ENCODE measurements around the gene SMARCC1. TPM values are rescaled to one million over a fixed set of nuclear protein-coding genes. Genes with fewer than 3 reads are reported as not detected.

SMARCC1 gene
- total and polyA plus RNA-seq, 7 donors: 10.7 to 54.3 (median 31.9) TPM

GRCh38 chr3:47579875-47580274, 201.8 kb downstream of the SMARCC1 start:
- ATAC-seq (no peak), DNase-seq (no peak)
- Histone ChIP-seq H3K27me3 (ENCODE audit: insufficient read depth in 3 of 3, low read length in 2 of 3) (no peaks in the 10 kb centered on the region), H3K27ac (no peak overlapping the region), H3K4me3 (no peak overlapping the region), H3K4me1 (peaks cover 14% of the 10 kb centered on the region), H3K36me3 (ENCODE audit: insufficient read depth in 1 of 2, low read depth in 1 of 2) (no peaks in the 10 kb centered on the region), H3K9me3 (no peaks in the 10 kb centered on the region)
- TF ChIP-seq CTCF (IDR thresholded peaks at IDR 0.05): no peak
- WGBS, 3 donors: 90 to 96% (median 96%) methylated on average over 2 of the region's 2 CpGs
- intact Hi-C loops (cut with DNase I): no loop called here

- DNase-seq (peak; percentile 37 to 64), ATAC-seq (peak; percentile 42 to 70 (median 51))
- intact Hi-C loops (cut with DNase I): no loop called here
- TF ChIP-seq CTCF (IDR thresholded peaks at IDR 0.05): no peak
- H3K27me3 ChIP-seq (ENCODE audit: insufficient read depth in 3 of 3, low read length in 2 of 3): no peaks in the 10 kb centered on the region
- H3K27ac ChIP-seq: no peak within 1 kb of the TSS
- no peaks in the 10 kb centered on the region for H3K36me3 ChIP-seq (ENCODE audit: insufficient read depth in 1 of 2, low read depth in 1 of 2)
- peaks cover 11% of the 10 kb centered on the region for H3K4me1 ChIP-seq
- H3K4me3 ChIP-seq: peak within 1 kb of the TSS; percentile 72
- H3K9me3 ChIP-seq: no peaks in the 10 kb centered on the region
- 5 to 8% (median 6%) methylated on average over 74 to 121 of the region's 121 CpGs for WGBS, 3 donors
Measured at GRCh38 chr3:47578691-47579632, 202.7 kb downstream of the SMARCC1 start, which contains the start of gene CSPG5. Gene CSPG5 (minus strand): TSS chr3:47578865. CDS start chr3:47578693, 172 bp downstream.

GRCh38 chr3:47578119-47578632, 203.5 kb downstream of the SMARCC1 start:
- no peaks in the 10 kb centered on the region for H3K36me3 ChIP-seq (ENCODE audit: insufficient read depth in 1 of 2, low read depth in 1 of 2)
- WGBS, 3 donors: 1% methylated on average over 14 to 55 of the region's 57 CpGs
- H3K27me3 ChIP-seq (ENCODE audit: insufficient read depth in 3 of 3, low read length in 2 of 3): no peaks in the 10 kb centered on the region
- peaks cover 4% of the 10 kb centered on the region for H3K4me1 ChIP-seq
- H3K4me3 ChIP-seq: peak overlapping the region; percentile 72
- DNase-seq (peak; percentile 18 to 67), ATAC-seq (peak; percentile 69 to 82 (median 76))
- H3K27ac ChIP-seq: no peak overlapping the region
- TF ChIP-seq CTCF (IDR thresholded peaks at IDR 0.05): no peak
- H3K9me3 ChIP-seq: no peaks in the 10 kb centered on the region
- intact Hi-C loops (cut with DNase I): no loop called here

- Histone ChIP-seq H3K4me1 (peaks cover 4% of the 10 kb centered on the region), H3K36me3 (ENCODE audit: insufficient read depth in 1 of 2, low read depth in 1 of 2) (no peaks in the 10 kb centered on the region), H3K4me3 (peak overlapping the region; percentile 72), H3K9me3 (no peaks in the 10 kb centered on the region), H3K27me3 (ENCODE audit: insufficient read depth in 3 of 3, low read length in 2 of 3) (no peaks in the 10 kb centered on the region), H3K27ac (no peak overlapping the region)
- ATAC-seq (peak; percentile 33 to 61 (median 48)), DNase-seq (peak in 1 of 2 donors; percentile 29)
- whole genome bisulfite sequencing, 3 donors: 4 to 14% (median 10%) methylated on average over 31 to 49 of the region's 49 CpGs
- no peak for TF ChIP-seq CTCF (IDR thresholded peaks at IDR 0.05)
- intact Hi-C loops (cut with DNase I): no loop called here
Measured at GRCh38 chr3:47577583-47578118, 204.0 kb downstream of the SMARCC1 start.
